Measurements from ENCODE around the gene ZNF592.
"Not testable (repeated sequence)": the region's sequence is repeated elsewhere in the genome, so short reads cannot be mapped to it uniquely, and the experiment has no call there.

Gene ZNF592

DNA sequence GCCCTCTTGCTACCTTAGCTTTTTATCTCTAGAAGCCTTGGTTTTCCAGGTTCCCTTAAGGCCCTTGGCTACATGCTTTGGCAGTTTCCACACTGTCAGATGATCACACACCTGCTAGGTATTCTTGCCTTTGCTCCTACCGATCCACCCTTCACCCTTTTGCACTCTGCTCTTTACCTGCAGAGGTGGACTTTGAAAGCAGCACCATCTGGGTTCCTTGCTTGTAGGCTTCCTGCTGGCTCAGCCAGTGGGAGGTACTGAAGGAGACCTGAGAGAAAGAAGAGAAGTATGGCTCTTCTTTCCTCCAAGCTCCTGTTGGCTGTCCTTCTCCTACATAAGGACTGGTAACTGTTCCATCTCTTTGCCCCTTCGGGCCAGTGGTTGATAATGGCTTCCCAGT is 7.3 kb upstream of the ZNF592 start:
- DNase-seq: no peak
- in situ Hi-C loops (cut with MboI; ENCODE audit: low pct_unique_long_range_greater_than_20kb, low sequenced_read_pairs): no loop called here

DNA sequence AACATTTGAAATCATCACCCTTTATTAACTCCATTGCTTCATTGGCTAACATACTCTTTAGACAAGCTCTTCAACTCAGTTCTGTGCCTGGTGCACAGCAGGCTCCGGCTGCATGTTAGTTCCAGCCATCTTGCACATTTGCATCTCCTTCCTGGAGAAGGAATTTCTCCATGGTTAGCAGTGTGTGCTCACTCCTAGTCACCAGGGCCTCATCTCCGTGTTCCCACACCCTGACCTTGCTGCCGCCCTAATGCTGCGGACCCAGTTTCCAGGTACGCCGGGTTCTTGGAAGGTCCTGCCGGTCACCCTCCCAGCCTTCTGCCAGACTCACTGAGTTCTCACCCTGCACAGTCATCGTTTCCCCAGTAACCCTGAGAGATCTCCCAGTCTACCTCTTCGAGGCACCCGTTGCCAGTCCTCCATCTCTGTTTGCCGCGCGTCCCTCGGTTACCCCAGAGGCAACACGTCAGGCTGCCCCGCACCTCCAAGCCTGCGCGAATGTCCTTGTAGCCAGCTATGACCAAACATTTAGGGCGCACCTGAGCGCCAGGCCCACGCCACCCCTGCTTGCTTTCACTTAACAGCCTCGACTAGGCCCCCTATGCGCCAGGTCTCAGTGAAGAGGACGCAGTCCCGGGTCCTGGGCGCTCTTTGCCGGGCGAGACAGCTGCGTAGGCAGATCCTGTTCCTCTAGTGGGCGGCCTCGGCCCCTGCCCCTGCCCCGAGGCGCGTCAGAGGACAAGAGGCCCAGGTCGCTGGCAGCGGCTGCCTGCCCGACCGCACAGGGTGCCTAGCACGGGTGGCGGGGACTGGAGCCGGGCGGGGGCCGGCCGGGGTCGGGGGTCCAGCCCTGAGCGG is 747 bp upstream of the ZNF592 start:
- in situ Hi-C loops (cut with MboI; ENCODE audit: low pct_unique_long_range_greater_than_20kb, low sequenced_read_pairs): no loop called here
- peak; percentile 89 for DNase-seq

DNA sequence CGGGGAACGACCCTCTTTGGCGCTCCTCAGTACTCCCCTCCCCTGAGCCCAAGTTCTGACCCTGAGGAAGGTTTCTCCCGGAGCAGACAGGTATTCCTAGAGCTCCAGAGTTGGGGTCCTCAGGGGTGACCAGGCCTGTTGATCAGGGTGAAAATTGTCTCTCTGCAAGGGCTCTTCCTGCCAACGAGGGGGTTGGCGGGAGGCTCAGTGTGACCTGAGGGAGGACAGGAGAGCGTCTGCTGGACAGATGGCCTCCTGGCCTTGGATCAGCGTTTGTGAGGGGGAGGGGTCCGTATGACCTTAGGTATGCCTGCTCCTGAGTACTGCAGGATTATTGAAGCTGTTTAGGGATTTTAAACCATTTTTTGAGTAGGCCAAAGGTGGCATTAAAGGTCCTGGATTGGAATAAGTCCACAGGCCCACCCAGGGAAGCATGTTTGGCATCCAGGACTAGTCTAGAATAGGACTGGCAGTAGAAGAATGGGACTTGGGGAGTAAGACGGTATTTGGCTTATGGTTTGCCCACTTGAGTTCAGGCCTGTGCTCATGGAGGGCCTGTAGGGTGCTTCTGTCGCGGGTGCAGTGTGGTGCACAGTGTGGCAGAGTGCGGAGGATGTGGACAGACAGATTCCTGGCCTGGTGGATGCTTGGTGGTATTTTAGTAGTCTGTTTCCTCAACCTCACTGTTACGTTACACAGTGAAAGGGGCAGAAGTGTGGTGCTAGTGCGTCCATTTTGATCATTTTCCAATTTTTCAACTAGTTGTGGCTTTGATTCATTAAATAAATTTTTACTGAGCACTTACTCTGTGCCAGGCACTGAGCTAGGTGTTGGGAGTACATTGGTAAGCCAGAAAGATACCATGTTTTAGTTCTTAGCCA is 959 bp downstream of the ZNF592 start:
- DNase-seq: peak; percentile 79

DNA sequence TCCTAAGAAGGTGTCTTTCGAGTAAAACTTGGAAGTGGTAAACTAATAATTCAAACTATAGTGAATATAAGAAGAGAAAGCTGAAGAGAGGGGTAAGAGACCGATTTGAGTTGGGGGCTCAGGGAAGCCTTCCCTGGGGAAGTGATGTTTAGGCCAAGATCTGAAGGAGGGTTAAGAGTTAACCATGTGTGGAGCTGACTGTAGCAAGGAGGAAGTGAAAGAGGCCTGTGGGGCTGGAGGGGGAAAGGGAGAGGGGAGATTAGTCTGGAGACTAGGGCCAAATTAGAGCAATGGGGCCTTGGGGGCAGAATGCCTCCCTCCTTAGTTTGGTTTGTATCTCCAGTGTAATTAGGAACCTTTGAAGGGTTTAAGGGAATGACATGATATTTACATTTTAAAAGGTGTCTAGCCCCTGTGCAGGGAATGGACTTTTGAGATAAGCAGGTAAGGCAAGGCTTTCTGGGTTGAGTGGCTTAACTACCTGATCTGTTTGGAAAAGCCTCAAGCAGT is 2.2 kb downstream of the ZNF592 start:
- peak; percentile 89 for DNase-seq
- in situ Hi-C loops (cut with MboI; ENCODE audit: low pct_unique_long_range_greater_than_20kb, low sequenced_read_pairs): no loop called here

More for the DNA sequence above, 959 bp downstream of the ZNF592 start:
- in situ Hi-C loops (cut with MboI; ENCODE audit: low pct_unique_long_range_greater_than_20kb, low sequenced_read_pairs): no loop called here

DNA sequence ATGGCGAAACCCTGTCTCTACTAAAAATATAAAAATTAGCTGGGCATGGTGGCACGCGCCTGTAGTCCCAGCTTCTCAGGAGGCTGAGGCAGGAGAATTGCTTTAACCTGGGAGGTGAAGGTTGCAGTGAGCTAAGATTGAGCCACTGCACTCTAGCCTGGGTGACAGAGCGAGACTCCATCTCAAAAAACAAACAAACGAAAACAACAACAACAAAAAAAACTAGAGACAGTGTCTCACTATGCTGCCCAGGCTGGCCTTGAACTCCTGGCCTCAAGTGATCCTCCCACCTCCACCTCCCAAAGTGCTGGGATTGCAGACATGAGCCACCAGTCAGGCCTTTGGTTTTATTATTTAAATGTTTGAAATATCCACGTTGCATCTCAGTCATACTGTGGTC is 3.3 kb downstream of the ZNF592 start:
- in situ Hi-C loops (cut with MboI; ENCODE audit: low pct_unique_long_range_greater_than_20kb, low sequenced_read_pairs); DNase-seq: not testable (repeated sequence)

DNA sequence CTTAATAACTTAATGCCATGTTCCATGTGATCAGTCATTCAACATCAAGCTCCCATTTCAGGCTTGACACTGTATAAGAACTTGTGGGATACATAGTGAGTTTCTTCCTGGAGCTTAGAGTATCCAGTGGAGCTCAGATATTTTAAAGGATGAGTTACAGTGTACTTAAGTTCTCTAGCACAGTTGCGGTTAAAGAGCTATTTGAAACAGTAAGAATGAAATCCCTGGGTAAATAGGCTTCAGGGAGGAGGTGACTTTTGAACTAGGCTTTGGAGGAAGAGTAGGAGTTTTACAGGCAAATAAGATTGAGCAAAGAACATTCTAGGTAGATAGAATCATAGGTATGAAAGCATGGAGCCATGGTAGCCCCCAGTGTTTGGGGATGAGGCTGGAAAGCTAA is 3.8 kb downstream of the ZNF592 start:
- no peak for DNase-seq
- in situ Hi-C loops (cut with MboI; ENCODE audit: low pct_unique_long_range_greater_than_20kb, low sequenced_read_pairs): no loop called here

DNA sequence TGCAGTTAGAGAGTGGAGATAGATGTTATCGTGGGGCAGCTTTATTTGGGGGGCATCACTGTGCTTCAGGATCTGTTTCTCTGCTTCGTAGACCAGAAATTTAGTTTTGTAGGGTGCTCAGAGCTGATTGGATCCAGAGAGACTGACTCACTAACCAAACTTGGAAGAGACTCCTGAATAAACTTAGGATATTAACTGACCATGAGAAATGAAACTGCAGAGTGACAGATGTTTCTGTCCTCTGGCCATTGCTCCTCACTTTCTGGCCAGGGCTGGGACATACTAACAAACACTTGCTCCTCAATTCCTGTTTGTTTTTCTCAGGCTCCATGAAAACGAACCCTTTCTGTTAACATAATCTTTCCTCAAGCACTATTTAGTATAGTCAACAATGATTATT is 4.3 kb downstream of the ZNF592 start:
- DNase-seq: no peak
- in situ Hi-C loops (cut with MboI; ENCODE audit: low pct_unique_long_range_greater_than_20kb, low sequenced_read_pairs): no loop called here

DNA sequence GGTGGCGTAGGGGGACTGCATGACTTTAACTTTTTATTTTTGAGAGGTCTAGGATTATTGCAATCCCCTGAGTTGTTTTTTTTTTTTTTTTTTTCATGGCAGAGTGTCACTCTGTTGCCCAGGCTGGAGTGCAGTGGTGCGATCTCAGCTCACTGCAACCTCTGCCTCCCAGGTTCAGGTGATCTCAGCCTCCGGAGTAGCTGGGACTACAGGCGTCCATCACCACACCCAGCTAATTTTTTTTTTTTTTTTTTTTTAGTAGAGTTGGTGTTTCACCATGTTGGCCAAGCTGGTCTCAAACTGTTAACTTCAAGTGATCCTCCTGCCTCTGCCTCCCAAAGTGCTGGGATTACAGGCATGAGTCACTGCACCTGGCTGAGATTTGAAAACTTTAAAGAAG is 6.5 kb downstream of the ZNF592 start:
- in situ Hi-C loops (cut with MboI; ENCODE audit: low pct_unique_long_range_greater_than_20kb, low sequenced_read_pairs): not testable (repeated sequence)

DNA sequence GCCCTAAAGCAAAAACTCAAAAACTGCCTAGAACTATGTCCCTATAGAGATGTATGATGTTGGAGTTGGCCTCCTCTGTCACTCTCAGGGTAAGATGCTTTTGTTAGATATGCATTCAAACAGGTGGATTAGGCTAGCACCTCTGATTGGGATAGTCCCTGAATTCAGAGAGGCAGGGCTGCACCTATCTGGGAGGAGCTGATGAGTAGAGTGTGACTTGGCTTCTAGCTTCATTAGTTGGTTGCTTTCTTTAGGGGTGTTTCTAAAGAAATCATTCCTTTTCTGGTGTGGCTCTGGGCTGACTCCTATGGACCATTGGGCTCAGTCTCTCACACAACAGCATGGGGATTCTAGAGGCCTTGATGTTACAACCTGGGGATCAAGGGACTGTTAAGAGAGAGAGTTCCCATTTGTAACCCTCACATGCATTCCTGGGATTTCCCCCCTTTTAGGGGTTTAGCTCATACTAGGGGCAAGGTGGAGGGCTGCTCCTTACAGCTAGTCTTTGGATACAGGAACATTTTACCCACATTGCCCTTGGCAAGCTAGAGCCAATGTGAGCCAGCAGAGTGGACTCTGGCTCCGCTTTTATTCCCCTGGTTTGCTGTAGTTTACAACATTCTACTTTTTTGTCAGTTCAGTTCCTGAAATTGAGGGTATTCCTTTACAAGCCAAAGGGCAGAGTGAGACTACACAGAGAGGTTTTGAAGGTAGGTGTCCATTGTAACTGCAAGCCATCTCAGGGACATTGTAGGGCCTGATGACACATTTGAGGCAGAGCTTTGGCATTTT is 7.5 kb downstream of the ZNF592 start:
- in situ Hi-C loops (cut with MboI; ENCODE audit: low pct_unique_long_range_greater_than_20kb, low sequenced_read_pairs): no loop called here
- no peak for DNase-seq

More for the DNA sequence above, 6.5 kb downstream of the ZNF592 start:
- DNase-seq: not testable (repeated sequence)

DNA sequence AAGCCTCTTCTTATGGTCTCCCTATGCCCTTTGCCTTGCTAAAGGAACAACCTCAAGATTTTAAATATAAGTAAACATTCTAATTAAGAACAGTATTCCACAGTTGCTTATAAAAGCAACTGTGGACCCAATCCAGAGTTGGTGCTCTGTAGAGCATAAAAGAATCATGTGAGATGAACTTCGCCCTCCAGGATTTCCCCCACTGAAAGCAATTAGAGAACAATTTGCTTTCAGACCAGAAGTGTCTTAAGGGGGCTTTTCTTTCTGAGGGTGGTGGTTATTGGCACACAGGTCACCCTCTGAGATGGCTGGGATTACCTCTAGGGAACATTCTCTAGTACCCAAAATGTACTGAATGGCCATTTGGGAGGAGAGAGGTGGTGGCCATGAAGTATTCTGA is 10.6 kb downstream of the ZNF592 start:
- in situ Hi-C loops (cut with MboI; ENCODE audit: low pct_unique_long_range_greater_than_20kb, low sequenced_read_pairs): no loop called here
- no peak for DNase-seq

DNA sequence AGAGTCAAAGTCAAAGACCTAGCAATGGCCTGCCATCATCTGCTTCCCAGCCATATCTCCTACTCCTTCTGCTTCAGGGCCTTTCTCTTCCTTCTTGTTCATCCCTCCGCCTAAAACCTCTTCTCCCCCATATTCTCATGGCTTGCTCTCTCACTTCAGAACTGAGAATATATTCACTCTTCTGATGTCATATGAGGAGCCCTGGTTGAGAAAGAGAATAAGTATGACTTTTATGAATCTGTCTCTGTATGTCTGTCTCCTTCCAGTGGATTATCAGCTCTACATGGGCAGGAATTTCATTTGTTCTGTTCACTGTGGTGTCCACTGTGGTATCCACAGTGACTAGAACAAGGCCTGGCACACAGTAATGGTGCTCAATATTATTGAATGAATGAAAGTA is 11.8 kb downstream of the ZNF592 start:
- in situ Hi-C loops (cut with MboI; ENCODE audit: low pct_unique_long_range_greater_than_20kb, low sequenced_read_pairs): no loop called here
- no peak for DNase-seq

DNA sequence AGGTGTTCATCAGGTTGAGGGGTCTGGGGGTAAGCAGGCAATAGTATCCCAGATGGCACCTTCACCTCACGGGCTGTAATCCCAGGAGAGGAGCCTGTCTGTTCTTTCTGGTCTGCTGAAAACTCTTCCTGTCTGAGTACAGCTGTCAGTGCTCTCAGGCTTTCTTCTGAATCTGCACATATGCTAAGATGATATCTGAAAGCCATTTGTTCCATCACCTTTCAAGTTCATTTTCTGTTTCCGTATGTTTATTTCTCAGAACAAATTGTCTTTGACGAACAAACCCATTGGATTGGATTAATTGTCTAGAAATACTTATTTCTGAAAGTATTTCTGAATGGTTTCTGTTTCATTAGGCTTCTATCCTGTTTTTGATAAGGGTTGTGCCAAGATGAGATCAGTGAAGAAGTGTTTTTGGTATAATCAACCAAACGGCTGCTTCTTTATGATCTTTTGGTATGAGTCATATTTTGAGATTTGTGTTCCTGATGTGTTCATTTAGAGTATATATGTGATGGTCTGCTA is 13.3 kb downstream of the ZNF592 start:
- DNase-seq: no peak
- in situ Hi-C loops (cut with MboI; ENCODE audit: low pct_unique_long_range_greater_than_20kb, low sequenced_read_pairs): no loop called here

DNA sequence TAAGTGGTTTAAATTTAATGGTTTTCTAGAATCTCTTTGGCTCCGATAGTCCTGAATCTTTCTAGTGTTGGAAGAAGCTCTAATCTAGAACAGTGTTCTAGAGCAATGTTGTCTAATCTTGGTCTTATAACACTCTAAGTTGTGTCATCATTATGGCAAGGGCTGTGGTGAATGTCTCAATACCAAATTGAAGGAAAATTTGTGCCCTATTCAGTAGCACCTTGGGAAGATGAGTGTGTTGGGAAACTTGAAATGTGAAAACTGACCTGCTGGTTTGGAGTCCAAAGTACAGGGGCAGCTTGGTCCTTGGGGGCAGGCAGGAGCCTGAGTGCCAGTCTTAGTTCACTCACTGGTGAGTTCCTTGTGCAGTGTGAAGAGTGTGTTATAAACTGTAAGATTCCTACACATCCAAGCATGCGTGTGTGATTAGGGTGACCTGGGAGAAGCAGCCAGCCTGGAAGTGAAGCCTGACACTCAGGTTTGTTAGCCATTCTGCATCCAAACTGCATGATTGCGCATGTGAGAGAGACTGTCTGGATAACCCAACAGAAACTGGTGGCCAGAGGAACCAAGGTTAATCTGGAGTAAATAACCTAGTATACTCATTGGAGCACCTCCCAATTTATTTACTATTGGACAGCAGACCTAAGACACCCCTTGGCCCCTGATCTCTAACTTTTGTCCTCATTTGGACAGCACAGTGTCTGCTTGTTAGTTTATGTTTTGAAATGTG is 14.6 kb downstream of the ZNF592 start:
- no peak for DNase-seq
- in situ Hi-C loops (cut with MboI; ENCODE audit: low pct_unique_long_range_greater_than_20kb, low sequenced_read_pairs): no loop called here

DNA sequence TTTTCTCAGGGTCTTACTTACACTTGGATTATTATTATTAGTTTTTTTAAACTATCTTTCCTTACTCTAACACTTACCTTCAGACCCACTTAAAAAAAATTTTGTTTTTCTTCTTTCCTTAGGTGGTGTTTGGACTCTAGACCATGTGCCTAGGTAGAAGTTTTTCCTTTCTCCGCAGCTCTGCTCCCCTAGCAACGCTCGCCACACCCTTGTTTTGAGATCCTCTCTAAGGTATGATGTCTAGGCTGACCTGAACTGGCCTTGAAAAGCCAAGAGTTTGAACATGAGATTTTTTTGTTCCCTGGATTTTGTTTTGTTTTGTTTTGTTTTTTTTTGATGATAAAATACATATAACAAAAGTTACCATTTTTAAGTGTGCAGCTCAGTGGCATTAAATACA is 16.2 kb downstream of the ZNF592 start:
- DNase-seq: no peak
- in situ Hi-C loops (cut with MboI; ENCODE audit: low pct_unique_long_range_greater_than_20kb, low sequenced_read_pairs): no loop called here

DNA sequence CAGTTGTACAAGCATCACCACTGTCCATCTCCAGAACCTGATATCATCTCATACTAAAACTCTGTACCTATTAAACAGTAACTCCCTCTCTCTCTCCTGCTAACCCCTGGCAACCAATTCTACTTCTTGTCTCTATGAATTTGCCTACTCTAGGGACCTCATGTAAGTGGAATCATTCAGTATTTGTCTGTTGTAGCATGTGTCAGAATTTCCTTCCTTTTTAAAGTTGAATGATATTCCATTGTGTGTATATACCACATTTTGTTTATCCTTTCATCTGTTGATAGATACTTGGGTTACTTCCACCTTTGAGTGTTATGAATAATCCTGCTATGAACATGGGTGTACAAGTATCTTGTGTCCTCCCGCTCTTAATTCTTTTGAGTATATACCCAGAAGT is 16.6 kb downstream of the ZNF592 start:
- in situ Hi-C loops (cut with MboI; ENCODE audit: low pct_unique_long_range_greater_than_20kb, low sequenced_read_pairs): no loop called here
- no peak for DNase-seq

DNA sequence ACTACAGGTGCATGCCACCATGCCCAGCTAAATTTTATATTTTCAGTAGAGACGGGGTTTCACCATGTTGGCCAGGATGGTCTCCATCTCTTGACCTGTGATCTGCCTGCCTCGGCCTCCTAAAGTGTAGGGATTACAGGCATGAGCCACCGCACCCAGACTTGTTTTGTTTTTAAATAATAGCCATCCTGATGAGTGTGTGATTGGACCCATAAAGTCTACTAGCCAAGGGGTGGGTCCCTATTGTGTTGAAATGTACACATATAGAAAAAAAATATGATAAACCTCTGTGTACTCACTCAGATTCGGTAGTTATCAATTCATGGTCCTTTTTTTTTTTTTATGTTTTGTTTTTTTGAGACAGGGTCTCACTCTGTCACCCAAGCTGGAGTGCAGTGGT is 17.3 kb downstream of the ZNF592 start:
- no peak for DNase-seq
- in situ Hi-C loops (cut with MboI; ENCODE audit: low pct_unique_long_range_greater_than_20kb, low sequenced_read_pairs): no loop called here

DNA sequence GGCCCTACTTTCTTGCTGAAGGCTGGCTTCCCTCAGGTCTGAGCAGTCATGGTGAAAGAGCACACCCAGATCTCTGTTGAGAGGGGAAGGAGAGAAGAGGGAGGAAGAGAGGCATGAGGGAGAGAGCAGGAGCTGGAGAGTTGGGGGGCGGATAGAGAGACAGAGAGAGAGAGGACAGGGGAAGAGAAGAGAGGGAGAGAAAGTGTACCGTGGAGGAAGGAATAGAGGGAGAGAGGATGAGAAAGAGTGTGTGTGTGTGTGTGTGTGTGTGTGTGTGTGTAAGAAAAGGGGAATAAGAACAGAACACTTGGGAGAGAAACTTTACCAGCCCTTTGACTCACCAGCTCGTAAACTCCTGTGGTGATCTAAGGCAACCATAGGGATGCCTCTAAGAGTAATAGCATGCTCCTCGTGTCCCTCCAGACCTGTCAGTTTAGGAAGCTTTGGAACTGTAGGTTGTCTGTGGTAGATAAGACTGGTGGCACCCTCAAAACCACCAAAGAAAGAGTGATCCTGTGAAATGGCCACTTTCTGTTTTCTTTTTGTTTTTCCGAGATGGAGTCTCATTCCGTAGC is 18.2 kb downstream of the ZNF592 start:
- peak; percentile 58 for DNase-seq
- in situ Hi-C loops (cut with MboI; ENCODE audit: low pct_unique_long_range_greater_than_20kb, low sequenced_read_pairs): no loop called here

DNA sequence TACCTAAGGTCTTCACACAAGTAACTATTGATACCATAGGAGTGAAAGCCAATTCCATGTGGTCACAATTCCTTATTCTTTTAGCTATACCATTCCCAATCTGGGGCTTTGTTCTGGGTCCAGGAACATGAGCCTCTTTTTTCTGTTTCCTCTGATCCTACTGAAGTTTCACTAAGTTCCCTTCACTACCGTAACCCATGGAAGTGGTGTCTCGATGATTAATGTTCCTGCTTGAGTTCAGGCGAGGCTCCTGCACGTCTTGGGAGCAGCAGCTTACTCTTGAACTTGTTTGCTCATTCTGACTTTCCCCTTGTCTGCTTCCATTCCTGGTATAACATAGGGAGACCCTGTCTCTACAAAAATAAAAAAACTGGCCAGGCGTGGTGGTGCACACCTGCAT is 23.6 kb downstream of the ZNF592 start:
- in situ Hi-C loops (cut with MboI; ENCODE audit: low pct_unique_long_range_greater_than_20kb, low sequenced_read_pairs): no loop called here

More for the DNA sequence above, 23.6 kb downstream of the ZNF592 start:
- DNase-seq: no peak
